GM21717 (cell line): ENCODE measurements around the gene CNTN4.

Source experiments
- ATAC-seq: cut with Tn5 transposase; IDR thresholded peaks from one replicate; pipeline ENCODE4 v1.9.1; 2021; ENCODE audit warnings: mild to moderate bottlenecking, moderate library complexity; ENCODE audit not compliant: unreplicated experiment

Gene CNTN4

DNA sequence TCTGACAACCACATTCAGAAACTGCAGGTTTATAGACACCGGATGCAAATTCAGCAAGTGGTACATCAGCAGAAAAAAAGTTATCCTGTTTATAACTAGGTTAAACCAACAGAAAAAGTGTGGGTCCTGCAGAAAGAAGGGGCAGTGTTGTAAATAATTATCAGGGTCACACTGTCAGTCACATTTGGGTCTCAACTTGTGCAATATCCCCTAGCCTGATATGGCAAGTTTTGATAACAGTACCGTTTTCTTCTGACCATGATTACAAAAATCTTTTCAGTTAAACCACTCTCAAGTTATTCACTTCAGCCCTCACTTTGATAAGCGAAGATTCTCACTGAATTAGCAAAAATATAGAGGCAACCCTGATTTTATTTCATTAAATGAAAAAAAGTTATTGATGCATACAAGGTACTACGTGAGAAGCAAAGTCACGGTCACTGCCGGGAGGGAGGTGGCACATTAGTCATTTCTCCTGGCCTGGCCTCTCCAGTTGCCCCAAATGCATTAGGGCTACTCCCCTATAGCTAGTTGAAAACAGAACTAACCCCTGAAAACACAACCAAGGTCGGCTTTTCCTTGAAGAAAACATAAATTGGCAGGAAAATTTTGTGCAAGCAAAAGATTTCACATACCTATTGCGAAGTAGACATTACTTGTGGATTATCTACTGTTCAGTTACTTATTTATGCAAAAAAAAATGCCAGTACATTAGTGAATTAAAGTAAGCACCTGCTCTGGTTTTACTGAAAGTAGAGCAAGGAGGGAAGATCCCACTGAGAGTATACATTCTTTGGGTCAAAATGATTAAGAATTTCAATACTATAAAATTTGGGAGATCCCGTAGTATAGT, 982.9 kb downstream of the CNTN4 start:
- ATAC-seq: peak; percentile 52

DNA sequence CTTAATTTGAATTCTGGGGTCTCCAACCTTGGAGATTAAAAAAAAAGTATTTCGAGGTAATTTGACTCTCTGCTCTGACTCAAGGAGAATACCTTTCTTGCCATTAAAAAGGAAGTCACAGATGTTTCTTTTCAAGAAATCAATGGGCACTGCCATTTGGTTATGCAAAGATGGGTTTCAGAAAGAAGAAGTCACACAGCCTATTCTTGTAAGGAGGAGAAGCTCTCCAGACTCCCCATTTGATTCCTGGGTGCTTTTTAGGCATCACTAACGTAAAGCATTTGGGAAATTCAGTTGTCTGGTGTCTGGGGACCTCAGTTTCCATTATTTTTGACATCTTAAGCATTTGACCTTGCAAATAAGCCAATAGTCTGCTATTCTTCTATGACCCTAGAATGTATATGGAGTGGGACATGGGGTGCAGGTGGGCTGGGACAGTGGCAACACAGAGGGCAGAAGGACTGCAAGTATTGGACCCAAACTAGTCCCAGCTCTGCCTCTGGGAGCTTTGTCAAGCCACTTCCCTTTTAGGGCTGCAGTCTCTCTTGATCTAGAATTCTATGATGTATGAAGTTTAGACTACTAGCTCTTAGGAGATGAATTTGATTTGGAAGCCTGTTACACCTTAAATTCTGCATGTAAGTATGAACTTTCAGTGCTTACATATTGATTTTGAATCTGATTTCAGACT, 983.7 kb downstream of the CNTN4 start:
- ATAC-seq: peak; percentile 93

DNA sequence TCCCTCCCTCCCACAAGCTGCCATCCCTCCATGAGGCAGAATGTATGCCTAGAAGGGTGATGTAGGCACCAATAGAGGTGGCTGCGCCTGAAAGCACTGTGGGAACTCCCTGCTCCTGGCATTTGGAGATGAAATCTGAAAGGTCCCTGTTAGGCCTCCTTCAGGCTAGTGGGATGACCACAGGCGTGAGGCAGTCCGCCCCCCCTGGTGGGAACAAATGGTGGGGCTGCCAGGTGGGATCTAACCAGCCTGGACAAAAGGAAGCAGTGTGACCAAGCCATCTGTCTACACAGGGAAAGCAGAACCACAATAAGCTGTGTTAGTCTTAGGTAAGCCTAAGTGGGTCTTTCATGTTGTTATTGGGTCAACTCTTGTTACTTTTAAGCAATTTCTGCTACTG, 986.2 kb downstream of the CNTN4 start:
- ATAC-seq: no peak

DNA sequence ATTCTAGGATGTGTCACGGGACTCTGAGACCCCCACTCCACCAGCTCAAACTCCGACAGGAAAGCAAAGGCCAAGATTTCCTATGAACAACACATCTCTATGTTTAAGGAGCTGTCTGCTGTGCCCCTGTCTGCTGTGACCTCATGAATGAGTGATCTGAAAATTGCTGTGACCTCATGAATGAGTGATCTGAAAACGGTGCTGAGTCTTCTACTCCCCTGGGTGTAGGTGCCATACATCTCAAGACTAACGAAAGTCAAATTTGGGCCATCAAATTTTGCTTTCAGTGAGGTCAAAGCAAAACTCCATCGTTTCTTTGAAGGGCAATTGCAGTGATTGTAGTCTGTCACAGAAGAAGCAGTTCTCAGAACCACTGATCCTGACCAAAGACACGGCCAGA, 987.1 kb downstream of the CNTN4 start:
- ATAC-seq: no peak

DNA sequence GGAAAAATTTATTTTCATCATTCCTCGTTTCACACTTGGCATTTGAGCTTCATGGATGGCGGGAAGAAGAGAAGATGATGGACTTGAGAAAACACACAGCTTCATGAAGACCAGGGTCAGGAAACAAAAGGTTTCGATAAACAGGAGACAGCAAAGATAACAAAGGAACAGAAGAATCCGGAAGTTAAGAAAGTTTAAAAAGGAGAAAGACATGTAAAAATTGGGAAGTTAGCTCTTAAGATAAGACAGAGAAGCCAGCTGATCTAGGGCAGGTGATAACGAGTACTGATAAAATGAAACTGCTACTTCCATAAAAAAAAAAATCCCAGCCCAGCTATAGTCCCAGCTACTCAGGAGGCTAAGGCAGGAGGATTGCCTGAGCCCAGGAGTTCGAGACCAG, 987.6 kb downstream of the CNTN4 start:
- no peak for ATAC-seq

DNA sequence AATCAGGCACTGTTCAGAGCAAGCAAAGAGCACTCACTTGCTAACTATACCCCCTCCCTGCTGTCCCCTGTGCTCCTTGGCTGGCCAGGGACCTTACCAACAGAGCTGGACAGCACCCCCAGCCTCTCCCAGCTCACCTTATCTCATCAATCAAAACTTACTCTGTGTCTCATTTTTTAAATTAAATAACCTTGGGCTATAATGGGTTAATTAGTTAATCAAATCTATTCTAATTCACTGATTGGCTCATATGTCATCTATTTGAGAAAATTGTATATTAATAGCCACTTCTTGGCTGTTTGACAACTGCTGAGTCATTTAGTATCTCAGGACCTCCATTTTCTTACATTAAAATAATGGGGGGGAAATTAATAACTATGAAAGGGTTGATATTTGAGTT, 988.6 kb downstream of the CNTN4 start:
- no peak for ATAC-seq

DNA sequence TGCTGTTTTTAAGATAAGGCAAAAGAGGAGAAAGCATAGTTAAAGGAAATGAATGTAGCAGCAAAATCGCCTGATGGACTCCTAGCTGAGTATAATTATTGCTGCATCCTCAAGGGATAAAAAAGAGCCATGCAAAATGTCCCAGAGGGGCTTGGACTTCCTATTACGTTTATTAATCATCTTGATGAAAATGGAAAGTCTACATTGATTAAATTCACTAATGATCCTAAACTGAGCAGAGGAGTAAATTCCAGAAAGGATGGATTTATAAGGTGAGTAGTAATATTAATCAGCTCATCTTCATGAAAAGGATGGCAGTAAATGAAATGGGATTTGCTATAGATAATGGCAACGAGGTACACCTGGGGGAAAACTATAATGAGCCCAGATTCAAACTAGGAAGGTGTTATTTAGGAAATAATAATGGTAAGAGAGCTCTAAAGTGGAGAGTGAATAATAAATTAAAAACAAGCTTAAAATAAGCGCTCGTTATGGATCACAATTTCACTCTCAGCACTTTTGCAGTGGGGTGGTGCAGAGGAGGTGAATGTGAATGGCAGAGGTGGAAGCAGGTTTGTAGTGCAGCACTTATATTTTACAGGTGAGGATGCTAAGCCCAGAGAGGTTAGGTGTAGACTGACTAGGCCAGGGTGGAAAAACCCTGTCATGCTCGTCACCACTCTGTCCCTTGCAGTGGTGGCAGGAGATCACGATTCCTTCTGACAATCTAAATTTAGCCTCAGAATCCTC, 989.2 kb downstream of the CNTN4 start:
- no peak for ATAC-seq

DNA sequence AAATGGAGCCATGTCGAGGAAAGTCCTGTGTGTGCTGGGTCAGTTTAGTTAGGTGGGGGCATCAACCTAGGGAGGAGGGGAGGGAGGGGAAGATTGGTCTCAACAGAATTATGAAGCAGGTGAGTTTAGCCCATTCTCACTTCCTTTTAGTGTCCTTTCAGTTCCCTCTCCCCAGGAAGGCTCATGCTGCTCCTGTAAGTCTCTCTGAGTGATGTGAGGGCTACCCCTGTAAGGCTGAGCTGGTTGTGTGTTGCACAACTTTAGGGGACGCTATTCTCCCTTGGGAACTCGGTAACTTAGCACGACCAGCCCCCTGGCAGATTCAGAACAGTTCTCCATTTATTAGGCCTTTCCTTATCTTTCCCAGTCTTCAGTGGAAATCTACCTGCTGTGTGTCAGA, 990.4 kb downstream of the CNTN4 start:
- ATAC-seq: peak; percentile 99

DNA sequence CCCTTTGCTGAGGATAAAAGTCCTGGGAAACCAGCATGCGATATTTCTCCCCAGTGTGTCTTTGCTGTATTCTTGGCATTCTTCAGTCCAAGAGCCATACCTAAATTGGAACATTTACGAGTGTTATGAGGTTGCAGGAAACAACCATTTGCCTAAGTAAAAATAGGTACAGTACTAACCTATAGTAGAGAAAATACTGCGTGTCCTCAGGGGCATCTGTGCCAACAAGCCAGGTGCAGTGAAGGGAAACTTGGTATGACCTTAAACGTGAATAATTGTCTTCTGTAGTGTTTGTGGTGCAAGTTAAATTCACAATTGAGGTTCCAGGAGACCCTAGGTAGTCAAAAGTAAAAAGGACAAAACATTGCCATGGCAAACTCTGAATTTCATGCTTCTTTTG, 999.3 kb downstream of the CNTN4 start:
- ATAC-seq: no peak

DNA sequence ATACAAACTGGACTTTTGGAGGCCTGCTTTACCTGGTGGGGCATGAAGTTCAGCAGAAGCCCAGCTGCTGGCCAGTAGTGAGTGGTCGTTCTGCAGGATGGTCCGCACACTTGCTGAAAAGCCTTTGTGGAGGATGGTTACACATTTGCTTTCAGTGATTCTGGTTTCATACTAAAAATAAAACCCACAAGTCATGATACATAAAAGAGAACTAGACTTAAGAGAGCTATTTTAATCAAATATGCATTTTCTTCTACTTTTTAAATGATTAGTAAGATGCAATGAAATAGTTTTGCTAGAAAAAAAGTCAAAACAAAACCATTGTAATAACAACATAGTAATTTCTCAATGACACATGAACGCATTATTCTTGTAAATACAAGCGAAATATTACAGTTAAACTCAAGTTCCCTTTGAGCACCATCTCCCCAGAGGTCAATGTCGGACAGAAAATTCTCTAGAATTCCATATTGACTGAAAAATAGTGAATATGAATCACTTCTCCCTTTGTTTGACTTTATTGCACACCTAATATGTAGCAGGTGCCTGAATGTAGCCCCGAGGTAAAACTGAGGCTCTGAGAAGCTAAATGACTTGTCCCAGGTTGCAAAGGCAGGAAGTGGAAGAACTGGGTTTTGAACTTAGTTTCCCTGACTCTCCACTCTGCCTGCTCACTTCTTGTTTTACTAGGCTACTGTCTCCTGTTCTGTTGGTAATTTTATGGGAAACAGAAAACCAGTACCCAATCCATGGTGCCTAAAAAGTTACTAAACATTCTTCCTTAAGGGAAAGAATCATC, 1003.2 kb downstream of the CNTN4 start:
- no peak for ATAC-seq

DNA sequence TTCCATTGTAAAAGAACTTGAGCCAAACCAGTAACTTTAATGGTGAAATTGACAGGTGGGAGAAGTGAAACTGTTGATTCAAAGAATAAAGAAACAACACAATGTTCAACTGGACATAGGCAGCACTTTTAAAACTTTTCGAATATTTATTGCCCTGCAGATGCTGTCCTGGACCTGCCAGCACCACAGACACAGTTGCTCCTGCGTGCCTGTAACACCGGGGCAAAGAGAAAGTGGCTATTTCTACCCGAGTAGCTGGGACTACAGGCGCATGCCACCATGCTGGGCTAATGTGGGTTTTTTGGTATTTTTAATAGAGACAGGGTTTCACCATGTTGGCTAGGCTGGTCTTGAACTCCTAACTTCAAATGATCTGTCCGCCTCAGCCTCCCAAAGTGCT, 1004.1 kb downstream of the CNTN4 start:
- no peak for ATAC-seq

DNA sequence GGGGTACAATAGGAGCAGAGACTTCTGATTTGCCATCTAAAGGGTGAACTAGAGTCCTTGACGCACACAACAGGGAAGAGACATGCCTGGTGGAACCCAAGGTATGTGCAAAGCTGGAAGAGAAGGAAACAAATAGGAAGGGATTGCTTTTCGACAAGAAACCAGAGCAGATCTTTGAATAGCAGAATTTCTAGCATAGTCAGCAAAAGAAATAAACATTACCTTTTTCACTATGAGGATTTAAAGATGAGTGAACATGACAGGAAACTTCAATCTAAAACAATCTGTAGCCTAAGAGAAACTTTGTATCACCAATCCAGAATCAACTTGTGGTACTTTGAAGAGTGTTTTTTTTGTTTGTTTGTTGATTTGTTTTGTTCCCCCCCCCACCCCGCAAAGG, 1006.6 kb downstream of the CNTN4 start:
- no peak for ATAC-seq

DNA sequence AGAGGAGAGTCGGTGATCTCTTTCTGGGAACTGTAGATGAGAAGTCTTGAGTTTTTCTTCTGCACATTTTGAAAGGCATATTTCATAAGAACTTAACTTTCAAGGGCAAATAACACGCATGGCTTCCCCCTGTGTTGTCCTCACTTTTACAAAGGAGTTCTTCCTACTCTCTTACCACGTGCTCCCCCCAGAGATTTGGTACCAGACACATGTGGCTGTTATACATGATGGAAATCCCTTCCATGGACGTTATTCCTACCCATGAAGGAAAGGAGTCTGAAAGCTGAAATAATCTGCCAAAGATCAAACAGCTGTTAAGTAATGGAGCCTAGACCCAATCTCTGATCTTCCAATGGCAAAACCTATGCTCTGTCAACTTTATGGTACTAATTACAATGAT, 1007.1 kb downstream of the CNTN4 start:
- no peak for ATAC-seq

DNA sequence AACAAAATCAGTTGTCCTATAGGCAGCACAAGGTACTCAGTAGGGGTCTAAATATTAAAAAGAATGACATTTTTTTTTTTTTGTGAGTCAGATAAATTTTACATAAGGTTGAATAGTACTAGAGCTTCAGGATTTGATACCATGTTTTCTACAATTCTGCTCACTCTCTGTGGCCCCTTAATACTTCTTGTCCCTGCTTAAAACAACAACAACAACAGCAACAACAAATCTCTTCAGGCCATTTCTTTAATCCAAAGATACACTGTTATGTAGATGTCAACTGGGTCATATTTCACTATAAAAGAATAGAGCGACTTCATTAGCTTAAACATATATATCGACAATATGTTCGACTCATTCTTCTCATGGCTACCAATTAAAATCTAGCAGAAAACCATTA, 1008.5 kb downstream of the CNTN4 start:
- no peak for ATAC-seq
